ENCODE data around the gene DNAH6.

DNAH6 gene

GRCh38 chr2:84654414-84654813, 138.1 kb downstream of the DNAH6 start:
- Histone ChIP-seq H3K9ac (ENCODE audit: low read depth, low read length) (no peak overlapping the region), H3K4me1 (ENCODE audit: control insufficient read depth, insufficient read depth, low read length) (no peaks in the 10 kb centered on the region), H3K9me3 (replicated peaks; ENCODE audit: low read length) (no peaks in the 10 kb centered on the region), H3K27me3 (ENCODE audit: control insufficient read depth, insufficient read depth, low read length) (peaks cover 16% of the 10 kb centered on the region), H3K4me2 (ENCODE audit: low read length) (no peak overlapping the region), H3K4me3 (ENCODE audit: low read length) (no peak overlapping the region), H3K36me3 (ENCODE audit: insufficient read depth, low read length) (no peaks in the 10 kb centered on the region)

GRCh38 chr2:84669122-84669521, 152.8 kb downstream of the DNAH6 start:
- Histone ChIP-seq H3K9me3 (replicated peaks; ENCODE audit: low read length) (no peaks in the 10 kb centered on the region), H3K4me2 (ENCODE audit: low read length) (no peak overlapping the region), H3K4me3 (ENCODE audit: low read length) (no peak overlapping the region), H3K4me1 (ENCODE audit: control insufficient read depth, insufficient read depth, low read length) (no peaks in the 10 kb centered on the region), H3K36me3 (ENCODE audit: insufficient read depth, low read length) (no peaks in the 10 kb centered on the region), H3K9ac (ENCODE audit: low read depth, low read length) (no peak overlapping the region), H3K27me3 (ENCODE audit: control insufficient read depth, insufficient read depth, low read length) (peaks cover 26% of the 10 kb centered on the region)

GRCh38 chr2:84674099-84674498, 157.8 kb downstream of the DNAH6 start:
- H3K4me3 ChIP-seq (ENCODE audit: low read length) = no peak overlapping the region
- H3K4me2 ChIP-seq (ENCODE audit: low read length) = no peak overlapping the region
- H3K27me3 ChIP-seq (ENCODE audit: control insufficient read depth, insufficient read depth, low read length) = peaks cover 32% of the 10 kb centered on the region
- H3K9me3 ChIP-seq (replicated peaks; ENCODE audit: low read length) = no peaks in the 10 kb centered on the region
- H3K4me1 ChIP-seq (ENCODE audit: control insufficient read depth, insufficient read depth, low read length) = peaks cover 4% of the 10 kb centered on the region
- no peaks in the 10 kb centered on the region for H3K36me3 ChIP-seq (ENCODE audit: insufficient read depth, low read length)
- H3K9ac ChIP-seq (ENCODE audit: low read depth, low read length) = no peak overlapping the region

GRCh38 chr2:84674586-84674985, 158.3 kb downstream of the DNAH6 start:
- Histone ChIP-seq H3K4me1 (ENCODE audit: control insufficient read depth, insufficient read depth, low read length) (peaks cover 4% of the 10 kb centered on the region), H3K4me2 (ENCODE audit: low read length) (no peak overlapping the region), H3K36me3 (ENCODE audit: insufficient read depth, low read length) (no peaks in the 10 kb centered on the region), H3K9me3 (replicated peaks; ENCODE audit: low read length) (no peaks in the 10 kb centered on the region), H3K27me3 (ENCODE audit: control insufficient read depth, insufficient read depth, low read length) (peaks cover 29% of the 10 kb centered on the region), H3K9ac (ENCODE audit: low read depth, low read length) (no peak overlapping the region), H3K4me3 (ENCODE audit: low read length) (no peak overlapping the region)

- Histone ChIP-seq H3K9ac (ENCODE audit: low read depth, low read length) (no peak overlapping the region), H3K4me1 (ENCODE audit: control insufficient read depth, insufficient read depth, low read length) (peaks cover 4% of the 10 kb centered on the region), H3K36me3 (ENCODE audit: insufficient read depth, low read length) (no peaks in the 10 kb centered on the region), H3K9me3 (replicated peaks; ENCODE audit: low read length) (no peaks in the 10 kb centered on the region), H3K27me3 (ENCODE audit: control insufficient read depth, insufficient read depth, low read length) (peaks cover 24% of the 10 kb centered on the region), H3K4me2 (ENCODE audit: low read length) (no peak overlapping the region), H3K4me3 (ENCODE audit: low read length) (no peak overlapping the region)
Observed at GRCh38 chr2:84676295-84676694, 160.0 kb downstream of the DNAH6 start.

GRCh38 chr2:84678214-84678613, 161.9 kb downstream of the DNAH6 start:
- peaks cover 4% of the 10 kb centered on the region for H3K4me1 ChIP-seq (ENCODE audit: control insufficient read depth, insufficient read depth, low read length)
- no peak overlapping the region for H3K4me2 ChIP-seq (ENCODE audit: low read length)
- H3K4me3 ChIP-seq (ENCODE audit: low read length) = no peak overlapping the region
- H3K27me3 ChIP-seq (ENCODE audit: control insufficient read depth, insufficient read depth, low read length) = peaks cover 11% of the 10 kb centered on the region
- H3K9me3 ChIP-seq (replicated peaks; ENCODE audit: low read length) = no peaks in the 10 kb centered on the region
- H3K36me3 ChIP-seq (ENCODE audit: insufficient read depth, low read length) = no peaks in the 10 kb centered on the region
- H3K9ac ChIP-seq (ENCODE audit: low read depth, low read length) = no peak overlapping the region

- Histone ChIP-seq H3K9ac (ENCODE audit: low read depth, low read length) (no peak overlapping the region), H3K27me3 (ENCODE audit: control insufficient read depth, insufficient read depth, low read length) (no peaks in the 10 kb centered on the region), H3K4me2 (ENCODE audit: low read length) (no peak overlapping the region), H3K4me3 (ENCODE audit: low read length) (no peak overlapping the region), H3K4me1 (ENCODE audit: control insufficient read depth, insufficient read depth, low read length) (no peaks in the 10 kb centered on the region), H3K36me3 (ENCODE audit: insufficient read depth, low read length) (no peaks in the 10 kb centered on the region), H3K9me3 (replicated peaks; ENCODE audit: low read length) (no peaks in the 10 kb centered on the region)
Observed at GRCh38 chr2:84686783-84687476, 170.6 kb downstream of the DNAH6 start.

- Histone ChIP-seq H3K9ac (ENCODE audit: low read depth, low read length) (no peak overlapping the region), H3K27me3 (ENCODE audit: control insufficient read depth, insufficient read depth, low read length) (no peaks in the 10 kb centered on the region), H3K4me3 (ENCODE audit: low read length) (no peak overlapping the region), H3K4me2 (ENCODE audit: low read length) (no peak overlapping the region), H3K9me3 (replicated peaks; ENCODE audit: low read length) (no peaks in the 10 kb centered on the region), H3K4me1 (ENCODE audit: control insufficient read depth, insufficient read depth, low read length) (no peaks in the 10 kb centered on the region), H3K36me3 (ENCODE audit: insufficient read depth, low read length) (no peaks in the 10 kb centered on the region)
Observed at GRCh38 chr2:84687498-84688149, 171.3 kb downstream of the DNAH6 start.

- Histone ChIP-seq H3K9me3 (replicated peaks; ENCODE audit: low read length) (no peaks in the 10 kb centered on the region), H3K36me3 (ENCODE audit: insufficient read depth, low read length) (no peaks in the 10 kb centered on the region), H3K4me2 (ENCODE audit: low read length) (no peak overlapping the region), H3K4me1 (ENCODE audit: control insufficient read depth, insufficient read depth, low read length) (no peaks in the 10 kb centered on the region), H3K27me3 (ENCODE audit: control insufficient read depth, insufficient read depth, low read length) (peaks cover 4% of the 10 kb centered on the region), H3K4me3 (ENCODE audit: low read length) (no peak overlapping the region), H3K9ac (ENCODE audit: low read depth, low read length) (no peak overlapping the region)
Observed at GRCh38 chr2:84690225-84690624, 173.9 kb downstream of the DNAH6 start.

- Histone ChIP-seq H3K4me3 (ENCODE audit: low read length) (no peak overlapping the region), H3K4me2 (ENCODE audit: low read length) (no peak overlapping the region), H3K9me3 (replicated peaks; ENCODE audit: low read length) (no peaks in the 10 kb centered on the region), H3K9ac (ENCODE audit: low read depth, low read length) (no peak overlapping the region), H3K27me3 (ENCODE audit: control insufficient read depth, insufficient read depth, low read length) (peaks cover 12% of the 10 kb centered on the region), H3K4me1 (ENCODE audit: control insufficient read depth, insufficient read depth, low read length) (no peaks in the 10 kb centered on the region), H3K36me3 (ENCODE audit: insufficient read depth, low read length) (no peaks in the 10 kb centered on the region)
Observed at GRCh38 chr2:84694088-84694622, 177.9 kb downstream of the DNAH6 start.

- Histone ChIP-seq H3K4me2 (ENCODE audit: low read length) (no peak overlapping the region), H3K36me3 (ENCODE audit: insufficient read depth, low read length) (no peaks in the 10 kb centered on the region), H3K27me3 (ENCODE audit: control insufficient read depth, insufficient read depth, low read length) (peaks cover 12% of the 10 kb centered on the region), H3K4me3 (ENCODE audit: low read length) (no peak overlapping the region), H3K9me3 (replicated peaks; ENCODE audit: low read length) (no peaks in the 10 kb centered on the region), H3K9ac (ENCODE audit: low read depth, low read length) (no peak overlapping the region), H3K4me1 (ENCODE audit: control insufficient read depth, insufficient read depth, low read length) (peaks cover 8% of the 10 kb centered on the region)
Observed at GRCh38 chr2:84697895-84698294, 181.6 kb downstream of the DNAH6 start.

- H3K9me3 ChIP-seq (replicated peaks; ENCODE audit: low read length) = no peaks in the 10 kb centered on the region
- no peak overlapping the region for H3K4me2 ChIP-seq (ENCODE audit: low read length)
- H3K36me3 ChIP-seq (ENCODE audit: insufficient read depth, low read length) = no peaks in the 10 kb centered on the region
- no peak overlapping the region for H3K4me3 ChIP-seq (ENCODE audit: low read length)
- H3K9ac ChIP-seq (ENCODE audit: low read depth, low read length) = no peak overlapping the region
- peaks cover 8% of the 10 kb centered on the region for H3K27me3 ChIP-seq (ENCODE audit: control insufficient read depth, insufficient read depth, low read length)
- peaks cover 8% of the 10 kb centered on the region for H3K4me1 ChIP-seq (ENCODE audit: control insufficient read depth, insufficient read depth, low read length)
Observed at GRCh38 chr2:84700006-84700405, 183.7 kb downstream of the DNAH6 start.
